Astrocyte of the cerebellum (primary cell): ENCODE results near the gene XPOT.

ENCODE experiments used
- DNase-seq: peaks from one replicate; pipeline ENCODE4 v3.0.0-alpha.2; 2011; ENCODE audit warnings: low read depth
- H3K4me3 ChIP-seq: 2 replicates; pipeline ENCODE4 v1.5.1; 2011; ENCODE audit warnings: mild to moderate bottlenecking, low read depth, low read length, moderate library complexity
- in situ Hi-C: cut with HindIII; loops from 2 replicates; pipeline ENCODE4 v1.10.0; 2017; ENCODE audit warnings: low sequenced_read_pairs
- TF ChIP-seq, protein P1 (sequence below): IDR thresholded peaks from 2 replicates; pipeline ENCODE4 v1.5.1; 2012; ENCODE audit warnings: low read length, low read depth, moderate library complexity, mild to moderate bottlenecking; ENCODE audit errors: missing control alignments

Gene XPOT

GRCh38 chr12:64419696-64420095 is 15.5 kb downstream of the XPOT start:
- DNase-seq = no peak
- TF ChIP-seq, protein P1, sequence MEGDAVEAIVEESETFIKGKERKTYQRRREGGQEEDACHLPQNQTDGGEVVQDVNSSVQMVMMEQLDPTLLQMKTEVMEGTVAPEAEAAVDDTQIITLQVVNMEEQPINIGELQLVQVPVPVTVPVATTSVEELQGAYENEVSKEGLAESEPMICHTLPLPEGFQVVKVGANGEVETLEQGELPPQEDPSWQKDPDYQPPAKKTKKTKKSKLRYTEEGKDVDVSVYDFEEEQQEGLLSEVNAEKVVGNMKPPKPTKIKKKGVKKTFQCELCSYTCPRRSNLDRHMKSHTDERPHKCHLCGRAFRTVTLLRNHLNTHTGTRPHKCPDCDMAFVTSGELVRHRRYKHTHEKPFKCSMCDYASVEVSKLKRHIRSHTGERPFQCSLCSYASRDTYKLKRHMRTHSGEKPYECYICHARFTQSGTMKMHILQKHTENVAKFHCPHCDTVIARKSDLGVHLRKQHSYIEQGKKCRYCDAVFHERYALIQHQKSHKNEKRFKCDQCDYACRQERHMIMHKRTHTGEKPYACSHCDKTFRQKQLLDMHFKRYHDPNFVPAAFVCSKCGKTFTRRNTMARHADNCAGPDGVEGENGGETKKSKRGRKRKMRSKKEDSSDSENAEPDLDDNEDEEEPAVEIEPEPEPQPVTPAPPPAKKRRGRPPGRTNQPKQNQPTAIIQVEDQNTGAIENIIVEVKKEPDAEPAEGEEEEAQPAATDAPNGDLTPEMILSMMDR = no peak
- no peak overlapping the region for H3K4me3 ChIP-seq
- in situ Hi-C loops = no loop called here

DNA sequence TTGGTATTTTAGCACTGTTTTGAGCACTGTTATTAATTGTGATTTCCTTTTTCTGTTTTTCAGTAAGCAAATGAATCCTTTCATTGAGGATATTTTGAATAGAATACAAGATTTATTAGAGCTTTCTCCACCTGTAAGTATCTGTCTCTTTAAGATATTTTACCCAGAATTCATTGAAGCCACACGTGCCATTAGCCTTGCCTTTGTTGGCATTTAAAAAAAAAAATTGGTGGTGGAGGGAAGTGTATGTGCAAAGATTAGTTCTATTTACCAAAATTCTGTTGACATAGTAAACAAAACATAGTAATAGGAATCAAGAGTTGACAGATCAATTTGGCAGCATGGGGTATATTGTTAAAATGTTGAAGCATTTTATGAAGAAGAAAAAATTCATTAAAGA is 23.8 kb downstream of the XPOT start:
- H3K4me3 ChIP-seq = no peak overlapping the region
- TF ChIP-seq, protein P1 = no peak
- in situ Hi-C loops = no loop called here
- no peak for DNase-seq

DNA sequence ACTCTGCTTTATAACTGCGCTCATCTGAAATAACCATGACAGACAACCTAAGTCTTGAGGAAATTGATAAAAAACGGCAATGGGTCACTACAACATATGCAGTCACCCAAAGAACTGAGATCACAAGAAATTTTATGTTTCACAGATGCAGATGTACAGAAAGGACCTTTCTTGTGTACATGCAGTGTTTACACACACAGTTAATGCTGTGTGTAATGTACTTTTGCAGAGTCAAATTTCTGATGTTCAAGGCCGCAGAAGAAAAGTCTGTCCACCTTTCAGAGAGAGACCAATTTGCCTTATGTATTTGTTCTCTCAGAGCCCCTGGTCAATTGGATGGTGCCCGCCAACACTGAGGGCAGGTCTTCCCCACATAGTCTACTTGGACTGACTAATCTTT is 24.8 kb downstream of the XPOT start:
- no peak overlapping the region for H3K4me3 ChIP-seq
- in situ Hi-C loops = no loop called here
- no peak for DNase-seq
- TF ChIP-seq, protein P1 = no peak

DNA sequence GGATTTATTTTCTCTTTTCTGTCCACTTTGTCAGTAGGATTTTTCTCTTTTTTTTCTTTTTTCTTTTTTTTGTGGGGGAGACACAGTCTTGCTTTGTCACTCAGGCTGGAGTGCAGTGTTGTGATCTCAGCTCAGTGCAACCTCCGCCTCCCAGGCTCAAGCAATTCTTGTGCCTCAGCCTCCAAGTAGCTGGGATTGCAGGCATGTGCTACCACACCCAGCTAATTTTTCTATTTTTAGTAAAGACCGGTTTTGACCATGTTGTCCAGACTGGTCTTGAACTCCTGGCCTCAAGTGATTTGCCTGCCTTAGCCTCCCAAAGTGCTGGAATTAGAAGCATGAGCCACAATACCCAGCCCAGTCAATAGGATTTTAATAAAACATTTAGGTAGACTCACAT is 26.7 kb downstream of the XPOT start:
- TF ChIP-seq, protein P1 = no peak
- no peak for DNase-seq
- in situ Hi-C loops = loop anchor here (5.0 kb wide), 1 partner anchor 36 kb away; no protein-coding TSS in a partner anchor
- H3K4me3 ChIP-seq = no peak overlapping the region

GRCh38 chr12:64431791-64432190 is 27.6 kb downstream of the XPOT start:
- no peak for DNase-seq
- H3K4me3 ChIP-seq = no peak overlapping the region
- TF ChIP-seq, protein P1 = no peak
- in situ Hi-C loops = loop anchor here (5.0 kb wide), 1 partner anchor 36 kb away; no protein-coding TSS in a partner anchor

DNA sequence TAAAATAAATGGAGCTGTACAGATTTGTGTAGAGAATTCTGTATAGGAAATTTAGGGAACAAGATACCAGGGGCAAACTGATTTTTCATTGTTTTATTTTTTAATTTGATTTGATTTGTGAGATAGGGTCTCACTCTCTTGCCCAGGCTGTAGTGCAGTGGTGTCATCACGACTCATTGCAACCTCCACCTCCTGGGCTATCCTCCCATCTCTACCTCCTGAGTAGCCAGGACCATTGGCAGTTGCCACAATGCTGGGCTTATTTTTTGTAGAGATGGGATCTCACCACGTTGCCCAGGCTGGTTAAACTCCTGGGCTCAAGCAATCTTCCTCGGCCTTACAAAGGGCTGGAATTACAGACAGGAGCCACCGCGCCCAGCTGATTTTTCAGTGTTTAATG is 29.7 kb downstream of the XPOT start:
- H3K4me3 ChIP-seq = no peak overlapping the region
- TF ChIP-seq, protein P1 = no peak
- in situ Hi-C loops = loop anchor here (5.0 kb wide), 1 partner anchor 33 kb away; no protein-coding TSS in a partner anchor
- DNase-seq = no peak

- H3K4me3 ChIP-seq = no peak overlapping the region
- in situ Hi-C loops = no loop called here
- TF ChIP-seq, protein P1 = no peak
- no peak for DNase-seq
Measured at GRCh38 chr12:64440100-64440499, 35.9 kb downstream of the XPOT start.
